Measurements from ENCODE around the gene MEGF10.
A peak's percentile ranks its signal among the peaks of the same experiment; 100 is the strongest.

Gene MEGF10

GRCh38 chr5:127400946-127401670 lies 110.5 kb downstream of the MEGF10 start:
- no peak for DNase-seq (ENCODE audit: low spot score)
- TF ChIP-seq CTCF (IDR thresholded peaks at IDR 0.05; ENCODE audit: extremely low read depth, missing control alignments) = no peak

- TF ChIP-seq CTCF (IDR thresholded peaks at IDR 0.05; ENCODE audit: extremely low read depth, missing control alignments) = no peak
- DNase-seq (ENCODE audit: low spot score) = no peak
These were observed 111.8 kb downstream of the MEGF10 start for GRCh38 chr5:127402361-127402760.

- no peak for DNase-seq (ENCODE audit: low spot score)
- no peak for TF ChIP-seq CTCF (IDR thresholded peaks at IDR 0.05; ENCODE audit: extremely low read depth, missing control alignments)
These were observed 113.6 kb downstream of the MEGF10 start for GRCh38 chr5:127404190-127404589.

GRCh38 chr5:127406326-127407121 lies 115.9 kb downstream of the MEGF10 start:
- TF ChIP-seq CTCF (IDR thresholded peaks at IDR 0.05; ENCODE audit: extremely low read depth, missing control alignments) = no peak
- no peak for DNase-seq (ENCODE audit: low spot score)

GRCh38 chr5:127409246-127409917 lies 118.8 kb downstream of the MEGF10 start:
- DNase-seq (ENCODE audit: low spot score) = no peak
- no peak for TF ChIP-seq CTCF (IDR thresholded peaks at IDR 0.05; ENCODE audit: extremely low read depth, missing control alignments)

- TF ChIP-seq CTCF (IDR thresholded peaks at IDR 0.05; ENCODE audit: extremely low read depth, missing control alignments) = no peak
- DNase-seq (ENCODE audit: low spot score) = peak; percentile 18
These were observed 119.5 kb downstream of the MEGF10 start for GRCh38 chr5:127409921-127410675.

Measured in GM20000 (cell line).